Measurements from ENCODE around the gene IFT27. TPM values are rescaled to one million over a fixed set of nuclear protein-coding genes. Genes with fewer than 3 reads are reported as not detected.
"Not testable (repeated sequence)": the region's sequence is repeated elsewhere in the genome, so short reads cannot be mapped to it uniquely, and the experiment has no call there.

Gene IFT27
- polyA plus RNA-seq, 4 donors: 42.9 to 54.6 (median 45.2) TPM

DNA sequence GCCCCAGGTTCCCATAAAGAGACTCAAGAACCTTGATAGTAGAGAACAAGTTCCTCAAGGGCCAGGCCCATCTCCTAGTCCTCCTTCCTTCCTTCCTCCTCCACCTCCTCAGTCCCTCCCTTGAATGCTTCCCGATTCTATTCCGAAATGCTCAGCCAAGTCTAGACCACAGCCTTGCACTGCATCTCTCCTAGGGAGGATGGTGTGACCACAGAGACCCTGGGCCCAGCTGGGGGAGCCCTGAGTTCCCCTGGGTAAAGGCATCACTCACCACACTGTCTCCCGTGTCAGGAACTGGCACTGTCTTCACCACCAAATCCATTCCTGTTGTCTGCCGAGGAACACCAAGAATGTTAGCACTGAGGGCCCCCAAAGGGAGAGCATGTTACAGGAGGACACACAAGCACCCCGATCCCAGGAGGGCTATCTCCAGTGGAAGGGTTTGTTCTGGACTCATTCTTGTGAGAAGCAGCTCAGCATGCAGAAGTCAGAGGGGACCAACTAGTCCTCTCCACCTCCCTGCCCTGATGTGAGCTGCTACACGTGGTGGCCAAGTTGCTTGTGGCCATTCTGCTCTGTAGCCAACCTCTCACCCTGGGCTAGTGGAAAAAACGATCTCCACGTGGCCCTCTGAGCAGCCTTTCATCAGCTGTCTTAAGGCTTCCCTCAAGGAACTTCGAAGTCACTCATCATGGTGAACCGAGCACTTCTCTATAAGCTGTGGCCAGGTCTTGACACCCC lies 8.7 kb downstream of the IFT27 start:
- DNase-seq (ENCODE audit: low read depth in 4 of 4, low spot score in 3 of 4): no peak

DNA sequence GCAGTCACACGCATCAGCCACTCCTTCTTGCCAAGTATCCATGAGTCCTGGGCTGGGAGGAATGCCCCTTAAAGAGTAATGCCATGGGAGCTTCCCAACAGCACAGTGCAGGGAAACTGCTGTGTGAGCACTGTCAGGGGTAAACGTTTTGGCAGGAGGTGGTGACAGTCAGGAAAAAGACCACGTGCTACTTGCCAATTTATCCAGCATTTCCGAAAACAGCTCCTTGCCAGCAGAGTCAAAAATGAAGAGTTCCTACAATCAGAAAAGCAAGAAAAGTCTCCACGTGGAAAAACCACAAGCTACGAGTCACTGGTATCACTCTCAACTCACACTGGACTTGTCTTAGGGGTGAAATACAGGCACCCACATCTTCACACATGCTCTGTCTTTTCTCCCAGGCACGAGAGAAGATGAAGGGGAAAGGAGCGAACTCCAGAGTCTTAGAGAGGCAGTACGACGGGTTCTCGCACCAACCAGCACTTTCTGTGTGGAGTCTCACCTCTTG lies 9.9 kb downstream of the IFT27 start:
- DNase-seq (ENCODE audit: low read depth in 4 of 4, low spot score in 3 of 4): no peak

DNA sequence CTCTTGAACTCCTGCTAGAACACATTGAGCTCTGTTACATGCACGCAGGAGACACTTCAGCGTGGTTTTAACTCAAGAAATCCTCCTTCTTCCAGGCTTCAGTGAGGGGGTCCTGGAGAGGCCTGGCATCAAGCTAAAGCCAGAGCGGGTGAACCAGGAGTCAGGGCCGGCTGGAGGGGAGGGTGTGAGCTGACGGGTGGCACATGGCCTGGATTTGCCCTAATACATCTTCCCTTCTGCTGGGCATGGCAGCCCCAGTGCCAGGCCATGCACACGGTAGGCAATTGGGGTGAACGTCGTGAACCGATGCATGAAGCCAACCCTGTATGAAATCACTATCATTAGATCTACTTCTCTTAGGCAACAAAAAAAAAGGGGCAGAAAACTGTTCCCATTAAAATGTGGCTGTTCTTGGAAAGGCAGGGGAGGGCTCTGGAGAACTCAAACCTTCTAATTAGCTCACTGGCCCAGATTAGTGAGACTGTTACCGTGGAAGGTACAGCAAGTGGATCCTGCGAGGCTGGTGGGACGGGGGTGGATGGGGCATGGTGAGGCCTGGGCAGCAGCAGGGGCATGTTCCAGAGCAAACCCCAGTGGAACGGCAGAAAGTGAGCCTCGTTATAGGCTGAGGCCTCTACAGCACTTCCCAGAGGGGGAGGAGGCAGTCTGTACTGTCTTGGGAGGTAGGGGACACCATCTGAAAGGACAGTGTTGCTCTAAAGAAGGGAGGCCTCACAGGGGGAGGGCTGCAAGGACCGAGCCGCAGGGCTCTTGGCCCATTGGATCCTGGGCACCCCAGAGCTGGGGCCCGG lies 10.6 kb downstream of the IFT27 start:
- DNase-seq (ENCODE audit: low read depth in 4 of 4, low spot score in 3 of 4): no peak

DNA sequence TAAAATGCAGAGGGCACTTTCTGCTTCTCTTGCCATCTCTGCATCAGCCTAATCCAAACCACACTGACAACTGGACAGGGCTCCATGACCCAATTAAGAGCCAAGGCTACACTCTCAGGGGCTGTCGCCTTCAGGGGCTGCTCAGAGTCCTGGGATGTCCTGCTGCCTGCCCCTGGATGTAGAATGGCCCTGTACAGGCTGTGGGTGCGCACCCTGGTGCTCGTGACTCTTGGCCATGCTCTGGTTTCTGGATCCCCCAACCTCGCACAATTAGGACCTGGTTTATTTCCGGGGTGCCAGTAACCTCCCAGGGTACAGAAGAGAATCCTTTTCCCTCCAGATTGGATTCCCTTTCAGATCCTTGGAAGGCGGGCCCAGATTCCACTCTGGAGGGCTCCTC lies 11.3 kb downstream of the IFT27 start:
- no peak for DNase-seq (ENCODE audit: low read depth in 4 of 4, low spot score in 3 of 4)

DNA sequence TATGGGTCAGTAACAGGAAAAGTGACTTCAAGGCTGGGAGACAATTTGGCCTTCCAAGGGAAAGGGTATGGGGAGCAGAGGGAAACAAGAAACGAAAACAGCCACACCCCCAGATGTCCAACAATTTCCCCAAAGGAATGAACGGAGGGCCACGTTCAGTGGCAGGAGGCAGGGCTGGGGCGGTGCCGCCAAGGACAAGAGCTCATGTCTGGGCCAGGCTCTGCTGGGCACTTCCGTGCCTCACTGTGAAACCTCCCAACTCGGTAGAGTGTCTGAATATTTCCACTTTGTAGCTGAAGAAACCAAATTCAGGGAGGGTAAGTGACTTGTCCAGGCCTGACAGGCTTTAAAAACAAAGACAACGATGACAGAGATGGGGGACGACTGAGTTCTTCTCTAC lies 11.9 kb downstream of the IFT27 start:
- DNase-seq (ENCODE audit: low read depth in 4 of 4, low spot score in 3 of 4): no peak

DNA sequence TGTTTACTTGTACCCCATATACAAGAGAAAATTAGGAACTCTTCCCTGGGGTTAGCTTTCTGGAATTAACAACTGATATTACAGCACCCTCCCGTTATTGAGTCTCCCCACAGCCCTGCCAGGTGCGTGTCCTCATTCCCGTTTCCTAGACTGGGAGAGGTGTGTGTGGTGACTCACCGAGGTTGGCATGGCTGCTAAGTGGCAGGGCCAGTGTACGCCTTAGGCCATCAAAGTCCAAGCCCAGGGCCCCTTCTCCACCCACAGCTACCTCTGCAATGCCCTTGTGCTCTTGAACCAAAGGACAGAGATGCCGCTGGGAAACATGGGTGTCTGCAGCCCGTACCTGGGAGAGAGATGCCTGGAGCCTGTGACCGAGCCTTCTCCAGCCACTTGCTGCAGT lies 12.3 kb downstream of the IFT27 start:
- DNase-seq (ENCODE audit: low read depth in 4 of 4, low spot score in 3 of 4): no peak

DNA sequence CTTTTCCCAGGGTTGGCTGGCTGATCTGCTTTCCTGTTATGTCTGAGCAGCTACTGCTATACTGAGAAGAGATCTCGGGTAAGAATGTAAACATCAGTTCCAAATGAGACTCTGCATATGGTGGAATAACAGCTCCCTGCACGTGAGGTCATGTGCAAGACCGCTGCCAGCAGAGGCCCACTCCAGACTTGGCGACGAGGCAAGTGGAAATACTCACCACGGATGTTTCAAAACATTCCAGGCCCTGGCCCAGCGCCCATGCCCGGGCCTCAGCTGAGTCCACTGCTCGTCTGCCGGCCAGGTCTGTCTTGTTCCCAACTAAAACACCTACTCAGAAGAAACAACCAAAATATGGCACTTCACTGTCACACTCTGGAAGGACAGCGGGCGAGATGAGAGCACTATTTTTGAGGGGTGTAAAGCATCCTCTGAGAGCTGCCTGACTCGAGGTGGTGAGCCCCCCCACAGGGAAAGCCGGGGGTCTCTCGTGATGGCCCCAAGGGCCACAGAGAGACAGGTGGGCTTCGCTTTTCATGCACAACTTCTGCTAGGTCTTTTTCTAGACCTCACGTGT lies 13.1 kb downstream of the IFT27 start:
- DNase-seq (ENCODE audit: low read depth in 4 of 4, low spot score in 3 of 4): no peak

DNA sequence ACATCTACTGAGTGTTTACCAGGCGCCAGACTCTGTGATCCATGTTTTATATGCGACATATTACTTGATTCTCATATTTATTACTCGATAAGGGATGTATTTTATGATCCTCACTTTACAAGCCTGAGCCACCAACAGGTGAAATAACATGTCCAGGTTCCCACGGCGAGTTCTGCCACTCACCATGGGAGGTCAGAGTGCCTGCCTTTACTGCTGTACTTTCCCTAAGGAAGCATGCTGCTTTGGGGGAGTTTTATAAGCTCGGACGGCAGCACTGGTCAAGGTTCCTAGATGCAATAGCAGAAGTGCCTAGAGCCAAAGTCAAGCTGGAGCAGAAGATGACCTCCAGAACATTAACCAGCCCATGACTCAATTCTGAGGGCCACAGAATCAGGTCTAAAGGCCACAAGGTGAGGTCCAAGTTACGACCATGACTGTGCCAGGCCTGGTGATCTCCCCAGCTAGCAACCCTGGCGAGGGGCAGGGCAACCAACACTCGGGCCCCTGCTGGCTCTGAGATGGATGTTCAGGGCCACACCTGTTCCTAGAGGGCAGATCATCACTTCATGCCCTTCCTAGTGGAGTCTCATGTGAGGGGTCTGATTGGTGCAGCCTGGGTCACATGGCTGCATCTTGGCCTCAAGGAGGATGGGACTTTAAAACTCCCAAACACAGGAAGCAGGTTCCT lies 14.2 kb downstream of the IFT27 start:
- no peak for DNase-seq (ENCODE audit: low read depth in 4 of 4, low spot score in 3 of 4)

DNA sequence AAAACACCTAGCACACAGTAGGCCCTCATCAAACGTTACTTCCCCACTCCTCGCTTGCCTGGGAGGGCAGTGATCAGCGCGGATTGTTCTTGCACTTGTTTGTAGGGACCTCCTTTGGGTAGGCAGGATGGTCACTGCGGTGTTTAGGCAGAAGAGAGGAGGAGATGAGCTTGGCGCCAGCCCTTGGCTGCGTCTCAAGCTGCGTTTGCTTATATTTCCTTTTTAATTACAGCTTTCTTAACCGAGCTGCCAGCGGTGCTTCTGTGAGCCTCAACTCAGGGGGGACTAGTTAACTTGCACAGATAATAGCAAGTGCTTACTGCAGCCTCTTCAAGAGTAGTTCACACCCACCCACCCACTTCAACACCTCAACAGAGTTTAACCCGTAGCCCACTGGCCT lies 15.1 kb downstream of the IFT27 start:
- DNase-seq (ENCODE audit: low read depth in 4 of 4, low spot score in 3 of 4): no peak

DNA sequence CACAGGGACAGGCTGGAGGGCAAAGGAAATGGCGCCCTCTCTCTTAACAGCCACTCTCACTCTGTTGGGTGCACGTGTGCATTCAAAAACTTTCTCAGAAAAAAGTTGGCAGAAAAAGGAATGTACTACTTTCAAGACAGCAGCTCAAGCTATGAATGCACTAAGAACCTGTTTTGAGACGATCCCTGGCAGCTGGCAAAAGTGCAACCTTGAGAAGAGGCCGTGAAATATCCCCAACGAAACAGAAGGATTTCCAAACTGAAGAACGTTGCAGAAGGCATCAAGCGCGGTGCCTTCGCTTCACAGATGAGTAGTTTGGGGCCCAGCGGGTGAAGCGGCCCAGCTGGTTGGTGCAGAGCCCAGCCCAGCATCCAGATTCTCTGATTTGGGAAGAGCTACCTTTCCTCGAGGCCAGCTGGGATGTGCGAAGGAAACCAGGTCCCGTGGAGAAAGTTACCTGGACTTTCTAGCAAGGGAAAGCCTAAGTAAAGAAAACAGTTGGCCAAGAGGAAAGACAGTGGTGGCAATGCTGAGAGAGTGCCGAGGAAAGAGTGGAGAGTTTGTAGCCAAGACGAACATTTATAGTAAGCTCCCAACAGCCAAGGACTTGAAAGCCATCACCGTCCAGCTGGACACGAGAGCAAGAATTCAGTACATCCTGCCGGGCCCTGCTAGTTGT lies 16.3 kb downstream of the IFT27 start:
- no peak for DNase-seq (ENCODE audit: low read depth in 4 of 4, low spot score in 3 of 4)

DNA sequence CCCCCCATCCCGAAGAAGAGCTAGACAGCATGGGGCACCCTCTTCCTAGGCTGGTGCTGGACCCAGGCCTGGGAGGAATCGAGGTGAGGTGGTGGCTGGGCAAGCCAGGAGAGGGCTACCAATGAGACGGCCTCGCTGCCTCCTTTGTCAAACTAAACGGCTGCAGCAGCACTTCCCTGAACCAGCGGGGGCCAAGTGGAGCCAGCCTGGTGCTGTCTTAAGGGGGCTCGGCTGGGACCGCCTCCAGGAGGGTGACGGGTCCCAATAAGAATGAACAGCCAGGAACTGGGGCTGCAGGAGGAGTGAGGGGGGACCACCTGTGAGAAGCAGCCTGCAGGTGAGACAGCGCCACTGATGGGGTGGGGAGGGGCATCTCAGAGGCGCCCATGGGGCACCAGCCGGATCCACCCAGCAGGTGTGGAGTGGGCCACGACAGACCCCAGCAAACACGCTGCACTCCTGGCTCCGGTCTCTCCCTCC lies 17.1 kb downstream of the IFT27 start:
- DNase-seq (ENCODE audit: low read depth in 4 of 4, low spot score in 3 of 4): no peak

DNA sequence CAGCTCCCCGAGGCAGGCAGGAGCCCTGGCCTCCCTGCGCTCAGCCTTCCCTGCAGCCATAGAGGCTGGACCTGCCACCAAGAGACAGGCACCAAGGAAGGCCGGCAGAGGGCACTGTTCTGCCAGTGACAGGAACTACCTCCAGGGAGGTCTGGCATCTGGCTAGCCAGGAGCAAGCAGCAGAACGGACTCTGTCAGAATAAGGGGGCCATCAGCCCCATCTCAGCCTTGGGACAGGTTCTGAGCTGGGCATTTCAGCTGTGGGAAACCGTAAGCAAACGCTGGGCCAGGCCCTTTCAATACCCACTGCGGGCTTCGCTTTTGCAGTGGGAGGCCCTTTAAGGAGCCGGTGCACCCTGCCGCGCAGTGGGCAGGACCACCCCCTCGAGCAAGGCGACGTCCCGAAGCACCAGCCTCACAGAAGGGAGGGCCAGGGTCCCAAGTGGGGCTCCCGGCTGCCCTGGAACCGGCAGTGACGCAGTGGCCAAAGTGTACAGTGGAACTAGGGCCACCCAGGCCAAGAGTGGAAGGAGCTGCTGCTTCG lies 18.2 kb downstream of the IFT27 start:
- no peak for DNase-seq (ENCODE audit: low read depth in 4 of 4, low spot score in 3 of 4)

DNA sequence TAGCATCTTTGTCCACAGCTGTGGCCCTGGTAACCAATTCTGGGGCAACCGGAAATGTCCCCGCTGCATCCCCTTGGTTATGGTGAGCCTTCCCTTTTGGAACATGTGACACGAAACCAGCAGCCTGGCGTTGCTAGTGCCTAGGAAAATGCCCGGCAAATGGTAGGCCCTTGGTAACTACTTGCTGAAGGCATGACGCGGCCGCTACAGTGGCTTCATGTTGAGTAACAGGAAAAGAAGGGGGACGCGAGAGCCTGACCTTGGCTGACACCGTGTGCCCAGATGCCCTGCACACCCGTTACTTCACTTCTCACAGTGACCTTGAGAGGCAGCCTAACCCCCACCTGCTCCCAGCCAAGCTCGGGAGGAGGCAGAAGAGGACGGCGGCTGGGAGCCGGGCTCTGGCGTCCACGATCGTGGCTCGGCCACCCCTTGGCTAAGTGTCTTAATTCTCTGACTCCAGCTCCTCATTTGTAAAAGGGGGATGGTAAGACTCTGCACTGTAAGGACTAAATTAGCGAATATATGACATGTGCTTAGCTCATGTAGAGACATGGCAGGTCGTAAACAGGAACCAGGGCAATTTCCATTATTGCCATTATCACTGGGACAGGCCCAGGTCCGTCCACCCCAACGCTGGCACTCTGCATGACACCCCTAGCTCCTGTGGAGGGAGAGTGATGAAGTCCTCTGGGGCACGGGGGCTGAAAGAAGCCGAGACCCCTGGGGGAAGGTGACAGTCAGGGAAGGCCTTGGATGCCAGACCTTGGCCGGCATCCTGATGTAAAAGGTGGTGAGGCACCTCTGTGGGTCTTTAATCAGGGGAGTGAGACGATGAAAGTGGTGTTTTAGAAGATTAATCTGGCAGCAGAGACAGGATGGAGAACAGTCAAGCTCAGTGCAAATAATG lies 18.9 kb downstream of the IFT27 start:
- no peak for DNase-seq (ENCODE audit: low read depth in 4 of 4, low spot score in 3 of 4)

DNA sequence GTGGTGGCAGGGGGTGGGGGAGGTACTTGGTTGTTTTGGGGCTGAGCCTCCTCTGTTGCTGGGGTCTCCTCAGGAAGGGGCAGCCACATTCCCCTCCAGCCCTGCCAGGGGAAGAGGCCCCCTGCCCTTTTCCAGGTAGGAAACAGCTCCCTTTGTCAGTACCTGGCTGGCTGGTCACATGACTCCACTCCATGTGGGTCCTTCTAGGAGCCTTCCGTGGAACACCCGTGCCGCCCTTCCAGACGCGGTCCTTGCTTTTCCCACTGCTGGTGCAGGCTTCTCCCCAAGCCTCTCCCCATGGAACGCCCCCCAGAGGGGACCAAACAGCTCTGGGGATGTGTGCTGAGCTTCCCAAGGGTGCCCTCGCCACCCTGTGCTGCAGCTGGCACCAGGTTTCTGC lies 19.9 kb downstream of the IFT27 start:
- no peak for DNase-seq (ENCODE audit: low read depth in 4 of 4, low spot score in 3 of 4)

DNA sequence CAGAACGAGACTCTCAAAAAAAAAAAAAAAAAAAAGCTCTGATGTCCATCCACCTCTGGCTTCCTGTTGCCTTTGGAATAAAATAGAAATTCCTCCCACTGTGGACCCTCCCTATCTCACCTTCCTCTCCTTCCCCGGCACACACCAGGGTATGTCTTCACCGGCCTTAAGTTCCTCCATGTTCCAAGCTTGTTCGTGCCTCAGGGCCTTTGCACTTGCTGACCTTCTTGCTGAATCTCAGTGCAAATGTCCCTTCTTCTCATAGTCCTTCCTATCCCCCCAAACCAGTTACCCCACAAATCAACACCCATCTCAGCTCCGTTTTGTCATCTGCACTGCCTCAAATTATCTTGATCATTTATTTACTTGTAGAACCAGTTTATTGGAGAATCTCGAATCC lies 20.6 kb downstream of the IFT27 start:
- DNase-seq (ENCODE audit: low read depth in 4 of 4, low spot score in 3 of 4): no peak

DNA sequence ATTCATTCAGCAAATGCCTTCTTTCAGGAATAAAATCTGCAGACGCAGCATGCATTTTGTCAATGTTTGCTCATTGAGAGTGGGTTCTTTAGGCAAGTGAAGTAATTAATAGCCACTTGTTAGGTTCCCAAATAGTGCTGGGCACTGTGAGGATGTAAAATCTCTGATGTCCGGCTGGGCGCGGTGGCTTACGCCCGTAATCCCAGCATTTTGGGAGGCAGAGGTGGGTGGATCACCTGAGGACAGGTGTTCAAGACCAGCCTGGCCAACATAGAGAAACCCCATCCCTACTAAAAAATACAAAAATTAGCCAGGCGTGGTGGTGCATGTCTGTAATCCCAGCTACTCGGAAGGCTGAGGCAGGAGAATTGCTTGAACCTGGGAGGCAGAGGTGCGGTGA lies 21.0 kb downstream of the IFT27 start:
- not testable (repeated sequence) for DNase-seq (ENCODE audit: low read depth in 4 of 4, low spot score in 3 of 4)

DNA sequence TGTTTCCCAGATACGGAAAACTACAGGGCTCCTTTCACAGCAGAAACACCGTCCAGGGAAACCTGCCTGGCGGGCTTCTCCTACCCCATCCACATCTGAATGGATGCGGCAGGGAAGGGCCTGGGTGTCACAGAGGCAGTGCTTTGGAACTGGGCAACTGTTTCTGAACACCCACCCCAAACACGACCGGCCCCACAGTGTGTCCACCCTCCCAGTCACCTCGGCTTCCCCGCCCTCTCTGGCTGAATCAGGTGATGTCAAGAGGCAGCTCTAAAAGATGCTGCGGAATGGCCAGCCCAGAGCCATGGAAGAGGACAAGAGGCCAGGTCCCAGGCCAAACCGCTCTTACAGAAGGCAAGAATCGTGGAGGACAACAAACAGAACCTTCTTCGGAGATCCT lies 22.0 kb downstream of the IFT27 start:
- no peak for DNase-seq (ENCODE audit: low read depth in 4 of 4, low spot score in 3 of 4)

DNA sequence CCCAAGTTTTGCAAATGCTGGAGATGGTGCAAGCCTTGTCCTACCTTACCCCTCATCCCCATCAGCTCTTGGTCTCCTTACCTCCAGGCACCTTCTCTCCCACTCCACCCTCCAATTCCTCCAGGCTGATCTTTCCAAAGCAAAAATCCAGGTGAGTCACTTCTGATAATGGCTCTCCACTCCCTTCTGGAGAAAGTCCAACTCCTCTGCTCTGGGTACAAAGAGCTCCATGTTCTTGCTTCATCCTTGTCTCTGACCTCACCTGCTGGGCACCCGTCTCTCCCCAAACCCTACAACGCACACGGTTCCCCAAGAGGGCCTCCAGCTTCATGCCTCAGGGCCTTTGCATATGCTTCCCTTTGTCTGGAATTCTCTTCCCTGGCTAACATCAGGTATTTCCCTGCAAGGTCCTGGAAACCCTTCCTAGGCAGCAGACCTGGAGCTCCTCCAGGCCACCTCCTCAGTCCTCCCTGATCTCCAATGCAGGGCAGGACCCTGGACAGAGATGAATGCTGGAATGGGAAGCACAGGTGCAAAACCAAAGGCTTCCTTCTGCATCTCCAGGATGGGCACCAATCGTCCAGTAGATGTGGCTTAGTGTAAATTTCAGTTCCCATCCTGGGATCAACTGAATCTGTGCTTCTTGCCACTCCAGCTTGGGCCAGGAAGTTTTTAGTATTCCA lies 22.7 kb downstream of the IFT27 start:
- no peak for DNase-seq (ENCODE audit: low read depth in 4 of 4, low spot score in 3 of 4)

Measured in right renal pelvis (tissue), 4 donors.